ENCODE data around the gene GRAMD4. TPM values are rescaled to one million over a fixed set of nuclear protein-coding genes. Genes with fewer than 3 reads are reported as not detected.
A peak's percentile ranks its signal among the peaks of the same experiment; 100 is the strongest.

Gene GRAMD4
- total RNA-seq, 1 experiment from 2014 or later, result 19.8 TPM

- Histone ChIP-seq H2BK20ac (ENCODE audit: low read depth, low read length, poor library complexity, severe bottlenecking) (no peak overlapping the region), H4K8ac (replicated peaks; ENCODE audit: insufficient read length, low read depth, low read length) (no peak overlapping the region), H4K20me1 (ENCODE audit: control insufficient read depth, insufficient read depth, insufficient read length) (no peaks in the 10 kb centered on the region), H2AK5ac (ENCODE audit: insufficient read length, low read length) (no peak overlapping the region), H4K91ac (ENCODE audit: insufficient read length, low read depth, low read length) (no peak overlapping the region), H3K27me3 (ENCODE audit: insufficient read depth, low read length) (no peaks in the 10 kb centered on the region), H2BK12ac (ENCODE audit: insufficient read length, low read depth, low read length) (no peak overlapping the region), H3K18ac (ENCODE audit: insufficient read length, low read depth, low read length) (no peak overlapping the region), H2BK5ac (ENCODE audit: insufficient read length, low read length) (no peak overlapping the region), H3K27ac (ENCODE audit: insufficient read length, low read depth, low read length) (no peak overlapping the region), H3K9ac (ENCODE audit: extremely low read depth, insufficient read length, low read length) (no peak overlapping the region), H3K4me2 (ENCODE audit: insufficient read depth, insufficient read length, low read length) (no peak overlapping the region), H3K4me1 (ENCODE audit: insufficient read depth, low read length) (no peaks in the 10 kb centered on the region; the same call in 1 of the 2 replicates), H3K23ac (ENCODE audit: insufficient read length, low read depth, low read length) (no peak overlapping the region), H3K79me2 (ENCODE audit: insufficient read depth, low read length) (no peaks in the 10 kb centered on the region; the same call in 1 of the 2 replicates), H3K4ac (ENCODE audit: low read depth, low read length) (no peak overlapping the region), H3K23me2 (ENCODE audit: insufficient read length, low read depth, low read length, poor library complexity, severe bottlenecking) (peaks cover 5% of the 10 kb centered on the region), H3K79me1 (ENCODE audit: insufficient read depth, low read depth, low read length, poor library complexity, severe bottlenecking) (no peaks in the 10 kb centered on the region), H3K56ac (ENCODE audit: insufficient read length, low read depth, low read length) (no peak overlapping the region), H3K9me3 (ENCODE audit: control insufficient read depth, low read depth, low read length) (no peaks in the 10 kb centered on the region), H4K5ac (ENCODE audit: insufficient read length, low read depth, low read length) (no peak overlapping the region), H3K14ac (ENCODE audit: insufficient read depth, low read length) (no peak overlapping the region; the same call in 1 of the 2 replicates), H3T11ph (ENCODE audit: low read length) (no peak overlapping the region), H2AFZ (ENCODE audit: low read length) (no peak overlapping the region), H2BK15ac (ENCODE audit: low read depth, low read length) (no peak overlapping the region), H2BK120ac (ENCODE audit: low read depth, low read length, poor library complexity, severe bottlenecking) (no peak overlapping the region)
- WGBS (ENCODE audit: extremely low coverage, insufficient read length, low lambda C conversion rate), result no CpG with 5 or more reads among the region's 14 CpGs
- no peak overlapping the region; a peak in 3 of 7 replicates for H3K27ac Mint-ChIP-seq
- no peaks in the 10 kb centered on the region for H3K36me3 Mint-ChIP-seq (ENCODE audit: insufficient read depth in 1 of 3, low read depth in 3 of 3)
- TF ChIP-seq CTCF (conservative IDR thresholded peaks at IDR 0.05), result no peak
- H3K4me3 Mint-ChIP-seq, result no peak overlapping the region
- no peaks in the 10 kb centered on the region for H3K9me3 Mint-ChIP-seq
- peaks cover 22% of the 10 kb centered on the region for H3K27me3 Mint-ChIP-seq (ENCODE audit: low read depth)
- peak; percentile 19 for DNase-seq
- H3K4me1 Mint-ChIP-seq, result peaks cover 39 to 63% of the 10 kb centered on the region in 2 experiments
Measured at GRCh38 chr22:46581538-46582244, 38.5 kb upstream of the GRAMD4 start.

Data from H9 (cell line).